ENCODE data around the gene MICAL2. TPM values are rescaled to one million over a fixed set of nuclear protein-coding genes. Genes with fewer than 3 reads are reported as not detected.

Gene MICAL2
- polyA plus RNA-seq, 2 of the 4 experiments (the other 2 are of a cell fraction), result 39.8 to 42.1 TPM

- DNase-seq (ENCODE audit: low read depth in 1 of 2, low spot score in 1 of 2) (peak; percentile 53 to 78), FAIRE-seq (peak; percentile 7), ATAC-seq (peak; percentile 60 to 62)
- WGBS (ENCODE audit: missing lambda C conversion rate), result 54% methylated on average over 4 of the region's 4 CpGs
- Histone ChIP-seq H3K9me3 (peaks cover 7% of the 10 kb centered on the region; the same call in 2 of the 3 replicates), H3K4me2 (peak overlapping the region; percentile 84), H3K4me3 (no peak overlapping the region), H3K27ac (peak overlapping the region; percentile 97), H3K4me1 (peaks cover 72% of the 10 kb centered on the region)
- ChIA-PET POLR2A (interaction anchor here (0.9 to 3.5 kb wide), 5 partner anchors 10 to 87 kb away, joined by 3 to 38 read pairs (median 5); partner anchors contain the start of gene MICAL2), CTCF (interaction anchor here (0.9 to 5.8 kb wide), 10 partner anchors 10 to 277 kb away, joined by 3 to 37 read pairs (median 6); no protein-coding TSS in a partner anchor)
- TF ChIP-seq CEBPB (IDR thresholded peaks at IDR 0.05) (peak; percentile 52 to 59; a peak in 3 of 4 replicates), RNF2 (IDR thresholded peaks at IDR 0.05; ENCODE audit: borderline replicate concordance, low read depth) (no peak), PHF8 (IDR thresholded peaks at IDR 0.05; ENCODE audit: borderline replicate concordance, low read depth) (no peak), BHLHE40 (IDR thresholded peaks at IDR 0.05; ENCODE audit: low read depth, low read length) (no peak), MAZ (IDR thresholded peaks at IDR 0.05; ENCODE audit: borderline replicate concordance, low read depth, low read length) (no peak), TFCP2L1 (CRISPR knock-in tag; IDR thresholded peaks at IDR 0.05) (0 out of 2 replicates have a peak, but pooled peaks have one; percentile 54), ATOH8 (CRISPR knock-in tag; IDR thresholded peaks at IDR 0.05; ENCODE audit: low read depth) (peak; percentile 12; the same call in 1 of the 2 replicates), RARB (CRISPR knock-in tag; IDR thresholded peaks at IDR 0.05) (peak; percentile 58; the same call in 1 of the 2 replicates), JUN (IDR thresholded peaks at IDR 0.05) (no peak; a peak in 1 of 5 replicates)
Measured at GRCh38 chr11:12076840-12077534, 33.4 kb upstream of the MICAL2 start.

DNA sequence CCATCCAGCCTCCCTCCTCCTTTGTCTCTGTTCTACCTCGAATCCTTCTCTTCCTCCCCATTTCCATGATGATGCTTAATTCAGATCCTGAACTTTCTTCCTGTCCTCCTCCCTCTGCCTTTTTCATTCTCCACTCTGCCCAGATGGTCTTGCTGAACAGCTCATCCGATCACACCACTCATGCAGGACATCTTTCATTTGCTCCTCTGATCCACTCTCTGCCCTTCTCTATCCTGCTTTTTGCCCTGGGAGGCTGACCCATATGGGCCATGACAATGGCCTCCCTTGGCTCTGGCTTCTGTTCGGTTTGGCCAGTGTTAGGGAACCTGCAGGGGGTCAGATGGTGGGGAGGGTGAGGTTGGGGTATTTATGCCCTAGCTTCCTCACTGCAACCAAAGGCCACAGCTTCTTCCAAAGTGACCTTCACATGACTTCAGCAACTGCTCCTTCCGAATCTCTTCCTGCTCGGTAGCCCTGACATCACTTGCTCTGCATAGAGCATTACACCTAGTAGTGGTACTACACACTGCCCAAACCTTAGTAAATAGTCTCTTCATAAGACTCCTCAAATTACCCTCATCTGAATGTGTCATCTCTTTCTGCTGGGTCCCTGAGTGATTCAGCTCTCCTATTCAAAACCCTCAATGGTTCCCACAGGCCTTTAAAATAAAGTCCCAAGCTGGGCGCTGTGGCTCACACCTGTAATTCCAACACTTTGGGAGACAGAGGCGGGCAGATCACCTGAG lies 32.7 kb upstream of the MICAL2 start:
- H3K4me2 ChIP-seq, result peak overlapping the region; percentile 84
- H3K4me3 ChIP-seq, result no peak overlapping the region
- POLR2A ChIA-PET, result interaction anchor here (0.9 to 3.5 kb wide), 3 partner anchors 9 to 87 kb away, joined by 3 to 38 read pairs (median 27); no protein-coding TSS in a partner anchor
- FAIRE-seq, result no peak
- no peak for DNase-seq (ENCODE audit: low read depth in 1 of 2, low spot score in 1 of 2)
- ATAC-seq, result no peak
- peaks cover 7% of the 10 kb centered on the region; the same call in 2 of the 3 replicates for H3K9me3 ChIP-seq
- no peak for TF ChIP-seq HDAC2 (IDR thresholded peaks at IDR 0.05)
- peak; percentile 18; the same call in 1 of the 2 replicates for TF ChIP-seq TP53 (CRISPR knock-in tag; IDR thresholded peaks at IDR 0.05)
- peak; percentile 24; the same call in 1 of the 2 replicates for TF ChIP-seq HOXB13 (CRISPR knock-in tag; IDR thresholded peaks at IDR 0.05; ENCODE audit: low read depth)
- no peak for TF ChIP-seq FOSL2 (IDR thresholded peaks at IDR 0.05)
- TF ChIP-seq FOSL2 (CRISPR knock-in tag; IDR thresholded peaks at IDR 0.05), result 0 out of 2 replicates have a peak, but pooled peaks have one; percentile 9
- TF ChIP-seq HOXB5 (CRISPR knock-in tag; IDR thresholded peaks at IDR 0.05), result no peak; the same call in 1 of the 2 replicates
- TF ChIP-seq FOXS1 (CRISPR knock-in tag; IDR thresholded peaks at IDR 0.05), result no peak
- no peak for TF ChIP-seq JUN (IDR thresholded peaks at IDR 0.05)
- TF ChIP-seq ZFP36 (IDR thresholded peaks at IDR 0.05; ENCODE audit: borderline replicate concordance, partially characterized antibody), result no peak
- TF ChIP-seq MAFK (IDR thresholded peaks at IDR 0.05; ENCODE audit: partially characterized antibody), result no peak
- no peak for TF ChIP-seq RCOR1 (IDR thresholded peaks at IDR 0.05; ENCODE audit: low read depth, low read length)
- H3K4me1 ChIP-seq, result peaks cover 65% of the 10 kb centered on the region
- WGBS (ENCODE audit: missing lambda C conversion rate), result 87% methylated on average over 7 of the region's 7 CpGs
- CTCF ChIA-PET, result interaction anchor here (0.7 to 5.8 kb wide), 11 partner anchors 9 to 278 kb away, joined by 3 to 37 read pairs (median 5); no protein-coding TSS in a partner anchor
- H3K27ac ChIP-seq, result peak overlapping the region; percentile 97

Data from A549 (cell line).